IMR-90 (cell line): ENCODE results near the gene CYP3A4. TPM values are rescaled to one million over a fixed set of nuclear protein-coding genes. Genes with fewer than 3 reads are reported as not detected.
"Not testable (repeated sequence)": the region's sequence is repeated elsewhere in the genome, so short reads cannot be mapped to it uniquely, and the experiment has no call there.

Experiments used
- ATAC-seq: fragments of 200-7000 bp; cut with Tn5 transposase; 2 replicates; pipeline ENCODE4 v1.9.1; 2020; ENCODE audit warnings: low read depth, mild to moderate bottlenecking, moderate library complexity
- BruUV-seq: library from RNA; stranded (reverse); fragments of 400-500 nt; replicated peaks from 2 replicates; lab custom pipeline; 2021; lab: Mats Ljungman, UMichigan
- CTCF ChIA-PET: fragments of 300-600 bp; formaldehyde crosslinking; extraction: SDS; loops from one replicate; lab custom pipeline; 2021; ENCODE audit warnings: antibody characterized with exemption; lab: Yijun Ruan, JAX
- POLR2A ChIA-PET: fragments of 300-600 bp; sonication (Branson Sonifier 250); formaldehyde crosslinking; loops from one replicate; lab custom pipeline; 2022; ENCODE audit warnings: antibody characterized with exemption; ENCODE audit not compliant: unreplicated experiment; lab: Charles Lee
- DNase-seq: peaks from one replicate; pipeline ENCODE4 v3.0.0; 2013
- H2AFZ ChIP-seq: replicated peaks from 2 replicates; pipeline ENCODE3; 2013; ENCODE audit warnings: low read length, mild to moderate bottlenecking; ENCODE audit not compliant: poor library complexity
- H2AK5ac ChIP-seq: 2 replicates; pipeline ENCODE4 v1.6.1; 2013; ENCODE audit warnings: low read depth, low read length, inconsistent platforms
- H2AK9ac ChIP-seq: replicated peaks from 2 replicates; pipeline ENCODE3; 2013; ENCODE audit warnings: mild to moderate bottlenecking, low read depth, low read length, moderate library complexity; ENCODE audit not compliant: poor library complexity
- H2BK120ac ChIP-seq: 2 replicates; pipeline ENCODE4 v1.6.1; 2013; ENCODE audit warnings: low read depth, low read length, inconsistent platforms
- H2BK15ac ChIP-seq: 3 replicates; pipeline ENCODE4 v1.6.1; 2013; ENCODE audit warnings: low read depth, low read length, inconsistent platforms
- H2BK20ac ChIP-seq: 2 replicates; pipeline ENCODE4 v1.6.1; 2013; ENCODE audit warnings: low read depth, mild to moderate bottlenecking, inconsistent platforms, low read length, moderate library complexity
- H2BK5ac ChIP-seq: 2 replicates; pipeline ENCODE4 v1.6.1; 2013; ENCODE audit warnings: mild to moderate bottlenecking, low read depth, low read length, inconsistent platforms; ENCODE audit not compliant: poor library complexity, severe bottlenecking
- H3K14ac ChIP-seq: replicated peaks from 2 replicates; pipeline ENCODE4 v1.6.1; 2013; ENCODE audit warnings: low read depth, low read length, inconsistent platforms
- H3K18ac ChIP-seq: 2 replicates; pipeline ENCODE4 v1.6.1; 2013; ENCODE audit warnings: low read depth, low read length, control low read depth
- H3K23ac ChIP-seq: 2 replicates; pipeline ENCODE4 v1.6.1; 2013; ENCODE audit warnings: low read depth, low read length, inconsistent platforms
- H3K27ac ChIP-seq: 2 replicates; pipeline ENCODE4 v1.5.1; 2013; ENCODE audit warnings: mild to moderate bottlenecking, control low read depth, low read length; ENCODE audit not compliant: insufficient read depth
- H3K27me3 ChIP-seq: 2 replicates; pipeline ENCODE4 v1.6.1; 2013; ENCODE audit warnings: low read length; ENCODE audit not compliant: control insufficient read depth, insufficient read depth
- H3K36me3 ChIP-seq: 2 replicates; pipeline ENCODE4 v1.6.1; 2013; ENCODE audit warnings: low read length, mixed read lengths; ENCODE audit not compliant: control insufficient read depth, insufficient read depth
- H3K4ac ChIP-seq: 2 replicates; pipeline ENCODE4 v1.6.1; 2013; ENCODE audit warnings: low read depth, low read length, inconsistent platforms
- H3K4me1 ChIP-seq: 2 replicates; pipeline ENCODE4 v1.6.1; 2013; ENCODE audit warnings: low read length, mixed read lengths; ENCODE audit not compliant: control insufficient read depth, insufficient read depth
- H3K4me2 ChIP-seq: 2 replicates; pipeline ENCODE4 v1.6.1; 2013; ENCODE audit warnings: low read depth, mild to moderate bottlenecking, control low read depth, low read length, moderate library complexity
- H3K4me3 ChIP-seq: 2 replicates; pipeline ENCODE4 v1.5.1; 2013; ENCODE audit warnings: low read depth, mild to moderate bottlenecking, control low read depth, low read length, moderate library complexity; ENCODE audit not compliant: insufficient read depth
- H3K56ac ChIP-seq: 2 replicates; pipeline ENCODE4 v1.6.1; 2013; ENCODE audit warnings: low read length, inconsistent platforms; ENCODE audit not compliant: insufficient read depth; ENCODE audit errors: extremely low read depth
- H3K79me1 ChIP-seq, 2 experiments: 2 replicates each; pipeline ENCODE4 v1.6.1; 2013; ENCODE audit warnings: low read length in 2 of 2, inconsistent platforms in 1 of 2, low read depth in 1 of 2
- H3K9ac ChIP-seq: 2 replicates; pipeline ENCODE4 v1.6.1; 2013; ENCODE audit warnings: low read depth, low read length, control low read depth
- H3K9me1 ChIP-seq: 2 replicates; pipeline ENCODE4 v1.6.1; 2013; ENCODE audit warnings: low read length, inconsistent platforms; ENCODE audit not compliant: insufficient read depth
- H3K9me3 ChIP-seq: 2 replicates; pipeline ENCODE4 v1.6.1; 2013; ENCODE audit warnings: low read length; ENCODE audit not compliant: control insufficient read depth, insufficient read depth
- H4K20me1 ChIP-seq: 2 replicates; pipeline ENCODE4 v1.6.1; 2013; ENCODE audit warnings: low read length, inconsistent platforms; ENCODE audit not compliant: insufficient read depth
- H4K5ac ChIP-seq: 2 replicates; pipeline ENCODE4 v1.6.1; 2013; ENCODE audit warnings: mild to moderate bottlenecking, low read depth, low read length, control low read depth
- H4K8ac ChIP-seq, 2 experiments: 2 replicates each; pipeline ENCODE4 v1.6.1; 2013; ENCODE audit warnings: low read depth in 2 of 2, low read length in 2 of 2, control low read depth in 1 of 2, inconsistent platforms in 1 of 2
- H4K91ac ChIP-seq: 2 replicates; pipeline ENCODE4 v1.6.1; 2013; ENCODE audit warnings: low read depth, low read length, inconsistent platforms; ENCODE audit not compliant: insufficient read depth
- WGBS, 2 experiments: methylation state at CpG; one replicate each; pipeline versions ENCODE4 v1.1.5 to v1.1.7; 2013; ENCODE audit warnings: missing lambda C conversion rate in 2 of 2; ENCODE audit not compliant: insufficient read length in 1 of 2; ENCODE audit errors: extremely low coverage in 2 of 2; 5-methylcytosine and 5-hydroxymethylcytosine counted together
- dilution Hi-C: fragments of 300-500 bp; cut with HindIII; formaldehyde crosslinking; loops from one replicate; pipeline ENCODE4 v1.14.3; 2018; ENCODE audit warnings: low sequenced_read_pairs; ENCODE audit not compliant: unreplicated experiment
- in situ Hi-C: fragments of 300-500 bp; cut with MboI; formaldehyde crosslinking; loops from 3 replicates; pipeline ENCODE4 v1.14.3; 2019; ENCODE audit warnings: low sequenced_read_pairs, inconsistent platforms, mixed read lengths
- intact Hi-C: fragments of 100-400 bp; cut with micrococcal nuclease; formaldehyde crosslinking; loops from 2 replicates; pipeline ENCODE4 v1.10.0; 2022
- polyA plus RNA-seq, 3 experiments: library from polyadenylated mRNA; depleted of rRNA; stranded (reverse); fragments of >200 nt; gene quantifications; 2 replicates each; pipeline ENCODE4 v1.2.3, GENCODE V29; 2012; ENCODE audit warnings: low replicate concordance in 1 of 3
- total RNA-seq: library from RNA; depleted of rRNA; stranded (reverse); fragments of >200 nt; gene quantifications from 2 replicates; pipeline ENCODE4 v1.2.3, GENCODE V29; 2012

CYP3A4 gene
- total and polyA plus RNA-seq, 2 of the 4 experiments (the other 2 are of a cell fraction): not detected

GRCh38 chr7:99723201-99723600, 60.8 kb downstream of the CYP3A4 start:
- H2AFZ ChIP-seq, in situ Hi-C loops, H3K18ac ChIP-seq, dilution Hi-C loops, H3K27ac ChIP-seq, H2AK9ac ChIP-seq, H3K9me3 ChIP-seq, H3K23ac ChIP-seq, H3K4me2 ChIP-seq, CTCF ChIA-PET, H4K5ac ChIP-seq, H3K27me3 ChIP-seq, H3K36me3 ChIP-seq, H2BK15ac ChIP-seq, H3K4ac ChIP-seq, H4K20me1 ChIP-seq, H2BK5ac ChIP-seq, H3K79me1 ChIP-seq, H3K9ac ChIP-seq, H4K8ac ChIP-seq, H2AK5ac ChIP-seq, POLR2A ChIA-PET, intact Hi-C loops, H2BK20ac ChIP-seq, DNase-seq, H3K56ac ChIP-seq, H2BK120ac ChIP-seq, ATAC-seq, H3K4me1 ChIP-seq, BruUV-seq, H3K14ac ChIP-seq, H3K4me3 ChIP-seq, H3K9me1 ChIP-seq, H4K91ac ChIP-seq: not testable (repeated sequence)
- WGBS, 2 experiments: 70% methylated on average over 4 of the region's 6 CpGs; no CpG with 5 or more reads in 1 of the 2 experiments
